GM18511 (cell line): ENCODE data around the gene PYY.
"Not testable (repeated sequence)": the region's sequence is repeated elsewhere in the genome, so short reads cannot be mapped to it uniquely, and the experiment has no call there.

Source experiments
- ATAC-seq: cut with Tn5 transposase; IDR thresholded peaks from one replicate; pipeline ENCODE4 v1.9.1; 2021; ENCODE audit warnings: mild to moderate bottlenecking, moderate library complexity; ENCODE audit not compliant: unreplicated experiment

The PYY gene

DNA sequence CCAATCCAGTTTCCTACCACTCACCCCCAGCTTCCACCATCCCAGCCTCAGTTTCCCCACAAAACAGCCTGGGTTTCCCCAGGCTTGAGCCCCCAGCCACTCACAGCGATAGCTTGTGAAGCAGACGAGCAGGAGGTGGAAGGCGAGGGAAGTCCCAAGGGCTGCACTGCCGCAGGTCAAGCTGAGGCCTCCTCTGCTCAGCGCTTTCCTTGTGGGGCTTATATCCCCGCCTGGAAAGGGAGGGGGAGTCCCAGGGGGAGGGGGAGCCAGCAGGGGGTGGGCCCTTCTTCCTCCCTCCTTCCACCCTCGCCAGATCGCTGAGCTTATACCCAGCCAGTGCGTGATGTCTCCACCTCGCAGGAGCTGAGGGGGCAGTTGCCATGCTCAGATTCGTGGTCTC, at the start of gene PYY:
TSS of gene PYY (minus strand) at position 195 of the 400 bp plus-strand sequence. CDS start 457 bp downstream, outside the sequence.
- ATAC-seq: no peak

DNA sequence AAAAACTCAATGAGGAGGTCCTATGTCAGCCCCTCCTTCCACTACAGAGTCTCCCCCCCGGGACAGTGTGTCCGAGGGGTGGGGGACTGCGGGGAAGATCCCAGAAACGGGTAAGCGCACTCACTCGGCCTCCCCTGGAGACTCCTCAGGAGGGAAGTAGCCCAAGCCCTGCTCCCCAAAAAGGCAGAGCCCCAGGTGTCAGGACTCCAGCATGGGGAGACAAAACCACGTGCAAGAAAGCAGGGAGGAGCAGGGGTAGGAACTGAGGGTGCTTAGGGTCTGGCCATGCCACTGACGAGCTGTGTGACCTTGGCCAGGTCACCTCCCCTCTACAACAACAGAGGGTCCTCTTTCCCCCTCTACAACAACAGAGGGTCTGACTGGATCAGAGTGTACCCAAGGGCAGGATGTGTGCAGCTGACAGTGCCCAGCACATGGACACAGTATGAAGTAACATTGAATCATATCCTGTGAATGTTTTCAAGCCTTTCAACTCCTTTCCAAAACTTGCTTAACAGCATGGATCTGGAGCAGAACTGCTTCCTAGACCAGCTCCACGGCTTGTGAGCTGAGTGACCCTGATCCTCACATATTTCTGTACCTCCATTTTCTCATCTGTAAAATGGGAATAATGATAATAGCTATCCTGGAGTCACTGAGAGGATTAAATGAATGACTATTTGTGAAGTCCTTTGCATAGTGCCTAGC, 48.6 kb upstream of the PYY start:
- no peak for ATAC-seq

DNA sequence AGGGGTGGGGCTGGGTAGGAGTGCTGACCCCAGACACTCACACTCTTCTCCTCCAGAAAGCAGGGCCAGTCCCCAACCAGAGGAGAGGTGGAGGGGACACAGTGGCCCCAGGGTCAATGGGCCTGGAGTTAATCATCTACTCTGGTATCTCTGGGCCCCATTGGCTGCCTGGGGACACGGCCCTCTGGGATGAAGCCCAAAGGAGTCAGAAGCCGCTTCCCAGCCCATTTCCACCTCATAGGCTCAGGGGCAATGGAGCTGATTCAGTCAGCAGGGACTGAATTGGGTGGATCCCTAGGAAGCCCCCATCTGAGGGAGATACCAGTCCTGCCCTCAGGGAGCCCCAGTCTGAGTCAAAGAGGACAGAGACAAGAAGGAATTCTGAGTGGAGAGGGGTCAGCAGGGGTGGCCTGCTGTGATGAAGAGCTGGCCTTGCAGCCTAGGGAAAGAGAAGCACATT, 47.8 kb upstream of the PYY start:
- ATAC-seq: no peak

DNA sequence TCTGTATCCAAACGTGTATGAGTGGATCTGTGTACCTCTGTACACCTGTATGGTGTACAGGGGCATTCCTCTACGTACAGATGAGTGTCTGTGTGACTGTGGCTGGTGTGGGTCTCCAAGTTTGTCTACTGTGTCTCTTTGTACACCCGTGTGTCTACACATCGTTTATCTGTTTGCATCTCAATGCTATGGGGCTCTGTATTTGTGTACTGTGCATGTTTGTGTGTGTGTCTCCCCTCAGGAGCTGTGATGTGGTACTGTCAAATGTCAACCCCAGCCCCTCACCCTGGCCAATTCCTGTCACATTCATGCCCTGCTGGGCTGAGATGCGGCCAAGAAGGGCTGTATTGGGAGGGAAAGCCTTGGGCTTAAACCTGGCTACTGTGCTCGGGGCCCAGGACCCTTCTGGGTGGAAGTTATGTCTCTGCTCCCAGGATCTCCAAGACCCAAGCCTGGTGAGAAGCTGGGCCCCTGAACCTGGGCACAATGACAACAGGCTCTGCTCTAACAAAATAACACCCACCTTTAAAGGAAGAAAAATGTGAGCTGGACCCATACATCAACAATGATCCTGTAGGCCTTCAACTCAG, 47.2 kb upstream of the PYY start:
- no peak for ATAC-seq

DNA sequence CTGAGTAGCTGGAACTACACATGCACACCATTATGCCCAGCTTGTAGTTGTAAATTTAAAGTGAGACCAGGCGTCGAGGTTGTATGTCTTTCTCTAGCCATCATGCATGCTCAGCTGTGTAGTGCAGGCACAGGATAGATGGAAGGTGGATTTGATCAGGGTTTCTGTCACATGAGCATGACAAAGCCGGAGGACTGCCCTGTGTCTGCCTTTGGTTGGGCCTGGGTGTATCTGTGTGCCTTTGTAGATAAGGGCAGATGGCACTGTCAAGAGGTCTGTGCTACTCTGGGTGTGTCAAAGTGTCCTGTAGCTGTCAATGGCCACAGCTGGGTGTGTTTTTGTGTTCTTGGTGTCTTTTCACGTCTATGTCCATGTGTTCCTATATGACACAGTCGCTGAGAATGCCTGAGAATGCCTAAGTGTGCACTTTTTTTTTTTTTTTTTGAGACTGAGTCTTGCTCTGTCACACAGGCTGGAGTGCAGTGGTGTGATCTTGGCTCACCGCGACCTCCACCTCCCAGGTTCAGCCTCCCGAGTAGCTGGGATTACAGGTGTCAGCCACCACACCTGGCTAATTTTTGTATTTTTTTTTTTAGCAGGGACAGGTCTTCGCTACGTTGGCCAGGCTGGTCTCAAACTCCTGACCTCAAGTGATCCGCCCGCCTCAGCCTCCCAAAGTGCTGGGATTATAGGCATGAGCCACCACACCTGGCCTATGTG, 46.6 kb upstream of the PYY start:
- ATAC-seq: no peak

DNA sequence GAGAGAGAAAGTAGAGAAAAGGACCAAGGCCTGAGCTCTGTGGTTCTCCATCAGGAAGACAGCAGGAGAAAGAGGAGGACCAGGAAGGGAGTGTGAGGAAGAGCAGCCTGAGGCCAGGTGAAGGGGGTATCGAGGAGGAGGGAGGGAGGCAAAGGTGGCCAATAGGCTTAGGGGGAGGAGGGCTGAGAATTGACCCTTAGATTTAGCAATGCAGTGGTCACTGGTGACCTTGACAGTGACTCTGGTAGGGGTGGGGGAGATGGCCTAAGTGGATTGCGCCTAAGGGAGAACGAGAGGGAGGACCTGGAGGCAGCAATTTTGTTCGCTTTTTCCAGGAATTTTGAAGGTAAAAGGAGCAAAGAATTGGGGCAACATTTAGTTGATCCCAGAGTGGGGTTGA, 45.3 kb upstream of the PYY start:
- ATAC-seq: no peak

DNA sequence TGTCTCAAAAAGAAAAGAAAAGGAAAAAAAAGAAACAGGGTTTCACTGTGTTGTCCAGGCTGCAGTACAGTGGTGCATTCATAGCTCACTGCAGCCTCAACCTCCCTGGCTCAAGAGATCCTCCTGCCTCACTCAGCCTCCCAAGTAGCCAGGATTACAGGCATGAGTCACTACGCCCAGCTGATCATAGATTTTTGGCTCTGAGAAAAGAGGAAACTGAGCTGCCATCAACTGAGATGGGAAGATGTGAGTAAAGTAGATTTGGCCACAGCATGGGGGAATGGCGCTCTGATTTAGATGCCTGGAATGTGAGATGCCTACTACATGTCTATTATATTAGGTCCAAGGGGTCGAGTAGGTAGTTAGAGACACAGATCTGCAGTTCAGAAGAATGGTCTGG, 44.8 kb upstream of the PYY start:
- ATAC-seq: no peak

DNA sequence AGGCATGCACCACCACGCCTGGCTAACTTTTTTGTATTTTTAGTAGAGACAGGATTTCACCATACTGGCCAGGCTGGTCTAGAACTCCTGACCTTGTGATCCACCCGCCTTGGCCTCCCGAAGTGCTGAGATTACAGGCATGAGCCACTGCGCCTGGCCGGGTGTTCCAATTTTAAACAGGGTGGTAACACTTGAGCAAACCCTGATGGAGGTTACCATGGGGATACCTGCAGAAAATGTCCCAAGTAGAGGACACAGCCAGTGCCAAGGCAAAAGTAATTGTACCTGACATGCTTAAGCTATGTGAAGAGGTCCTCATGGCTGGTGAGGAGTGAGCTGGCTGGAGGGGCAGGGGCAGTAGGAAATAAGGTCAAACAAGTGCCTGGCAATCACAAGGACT, 43.4 kb upstream of the PYY start:
- not testable (repeated sequence) for ATAC-seq

DNA sequence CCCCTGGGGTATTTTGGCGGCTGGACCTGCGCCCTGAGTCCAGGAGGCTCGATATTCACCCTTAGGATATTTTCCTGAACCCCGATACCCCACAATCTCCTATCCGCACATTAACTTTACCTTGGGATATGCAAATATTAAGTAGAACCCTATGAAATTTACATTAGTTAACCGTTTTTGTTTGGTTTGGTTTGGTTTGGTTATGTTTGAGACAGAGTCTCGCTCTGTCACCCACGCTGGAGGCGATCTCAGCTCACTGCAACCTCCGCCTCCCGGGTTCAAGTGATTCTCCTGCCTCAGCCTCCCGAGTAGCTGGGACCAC, 41.4 kb upstream of the PYY start:
- ATAC-seq: no peak

DNA sequence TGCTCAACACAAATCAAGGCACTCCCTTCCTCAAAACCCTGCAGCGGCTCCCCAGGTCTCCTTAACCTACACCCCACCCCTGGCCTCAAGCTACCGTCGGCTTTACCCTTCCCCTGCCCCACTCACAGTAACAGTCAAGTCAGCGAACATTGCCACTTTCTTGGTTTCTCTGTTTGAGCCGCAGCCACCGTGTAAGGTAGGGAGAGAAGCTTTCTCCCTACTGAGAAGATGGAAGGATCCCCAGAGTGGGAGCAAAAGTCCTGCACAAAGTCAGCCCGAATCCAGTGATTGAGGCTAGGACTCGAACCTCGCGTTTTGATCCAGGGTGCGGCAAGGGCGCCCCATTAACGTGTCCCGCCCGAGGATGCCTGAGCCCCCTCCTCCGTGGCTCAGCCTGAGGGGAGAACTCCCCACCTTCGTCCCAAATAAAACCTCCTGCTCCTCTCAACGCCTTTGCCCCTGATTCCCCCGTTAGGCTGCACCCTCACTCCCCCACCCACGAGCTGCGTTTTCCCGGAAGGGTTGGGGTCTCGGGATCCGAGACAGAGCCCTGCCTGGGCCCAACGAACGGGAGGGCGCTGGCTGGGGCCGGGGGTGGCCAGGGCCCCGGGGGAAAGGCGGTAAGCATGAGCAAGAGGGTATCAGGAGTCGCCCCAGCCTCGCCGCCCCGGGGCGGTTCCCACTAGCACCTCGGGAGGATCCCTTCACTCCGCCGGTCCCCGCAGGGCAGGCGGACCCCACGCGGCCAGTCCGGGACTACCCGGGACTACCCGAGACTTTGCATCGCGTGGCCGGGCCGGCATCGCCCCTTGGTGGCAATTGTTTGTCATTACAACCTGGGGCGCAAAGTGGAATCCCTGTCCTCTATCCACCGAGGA, 40.8 kb upstream of the PYY start:
- no peak for ATAC-seq

DNA sequence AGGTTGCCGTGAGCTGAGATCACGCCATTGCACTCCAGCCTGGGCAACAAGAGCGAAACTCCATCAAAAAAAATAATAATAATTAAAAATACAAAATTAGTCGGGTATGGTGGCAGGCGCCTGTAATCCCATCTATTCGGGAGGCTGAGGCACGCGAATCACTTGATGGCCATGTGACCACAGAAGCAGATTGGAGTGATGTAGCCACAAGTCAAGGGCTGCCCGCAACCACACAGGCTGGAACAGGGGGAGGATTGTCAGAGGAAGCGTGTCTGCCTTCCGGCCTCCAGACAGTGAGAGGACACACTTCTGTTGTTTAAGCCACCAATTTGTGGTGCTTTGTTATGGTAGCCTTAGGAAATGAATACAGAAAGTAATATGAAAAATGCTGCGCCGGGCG, 38.9 kb upstream of the PYY start:
- ATAC-seq: no peak

DNA sequence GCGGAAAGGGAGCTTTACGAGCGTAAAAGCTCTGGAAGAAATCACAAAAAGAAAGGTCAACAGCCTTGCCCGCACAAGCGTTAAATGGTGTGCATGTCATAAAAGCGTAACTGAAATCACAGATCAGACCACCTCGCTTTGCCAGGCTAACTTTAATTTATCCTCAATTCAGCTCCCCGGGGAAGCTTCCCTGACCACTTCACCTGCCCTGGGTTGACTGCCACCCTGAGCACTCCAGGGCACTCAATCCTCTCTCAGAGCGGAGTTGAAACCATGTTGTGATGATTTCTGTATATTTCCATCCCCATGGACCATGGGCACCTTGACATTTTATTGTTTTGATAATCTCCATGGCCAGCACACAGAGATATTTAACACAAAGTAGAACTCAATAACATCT, 34.6 kb upstream of the PYY start:
- ATAC-seq: no peak

DNA sequence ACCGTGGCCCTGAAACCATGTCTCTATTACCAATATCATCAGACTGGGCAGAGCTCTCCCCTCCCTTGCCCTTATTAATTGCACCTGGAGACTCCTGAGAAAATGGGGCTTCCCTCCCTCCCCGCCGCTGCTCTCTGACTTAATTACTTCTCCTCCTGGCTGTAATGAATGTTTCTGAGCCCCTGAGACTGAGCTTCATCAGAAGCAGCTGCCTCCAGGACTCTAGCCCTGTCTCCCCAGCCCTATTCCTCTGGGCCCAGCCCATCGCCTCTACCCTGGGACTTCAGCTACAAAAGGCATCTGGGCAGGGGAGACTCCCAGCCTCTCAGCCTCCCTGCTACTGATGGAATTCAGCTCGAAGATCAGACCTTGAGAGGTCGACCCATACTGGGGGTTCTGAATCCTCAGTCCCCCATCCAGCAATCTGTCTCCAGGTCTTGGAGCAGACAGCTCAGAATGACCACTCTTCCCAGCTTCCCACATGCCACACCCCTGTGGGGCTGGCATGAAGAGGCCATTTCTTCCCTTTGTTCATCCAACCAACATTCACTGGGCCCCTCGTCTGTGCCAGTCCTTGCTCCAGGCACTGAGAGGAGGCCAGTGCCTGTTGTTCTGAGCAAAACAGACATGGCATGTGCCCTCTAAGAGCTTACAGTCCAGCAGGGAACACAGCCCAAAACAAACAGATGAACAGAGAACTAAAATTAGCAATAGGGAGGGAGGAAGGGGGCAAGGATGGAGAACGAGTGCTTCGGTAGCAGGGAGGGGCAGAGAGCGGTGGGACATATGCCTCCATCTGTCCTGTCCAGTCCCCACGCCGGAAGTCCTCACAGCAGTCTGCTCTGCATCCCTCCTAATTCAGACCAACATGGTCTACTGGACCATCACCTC, 33.6 kb upstream of the PYY start:
- ATAC-seq: no peak

DNA sequence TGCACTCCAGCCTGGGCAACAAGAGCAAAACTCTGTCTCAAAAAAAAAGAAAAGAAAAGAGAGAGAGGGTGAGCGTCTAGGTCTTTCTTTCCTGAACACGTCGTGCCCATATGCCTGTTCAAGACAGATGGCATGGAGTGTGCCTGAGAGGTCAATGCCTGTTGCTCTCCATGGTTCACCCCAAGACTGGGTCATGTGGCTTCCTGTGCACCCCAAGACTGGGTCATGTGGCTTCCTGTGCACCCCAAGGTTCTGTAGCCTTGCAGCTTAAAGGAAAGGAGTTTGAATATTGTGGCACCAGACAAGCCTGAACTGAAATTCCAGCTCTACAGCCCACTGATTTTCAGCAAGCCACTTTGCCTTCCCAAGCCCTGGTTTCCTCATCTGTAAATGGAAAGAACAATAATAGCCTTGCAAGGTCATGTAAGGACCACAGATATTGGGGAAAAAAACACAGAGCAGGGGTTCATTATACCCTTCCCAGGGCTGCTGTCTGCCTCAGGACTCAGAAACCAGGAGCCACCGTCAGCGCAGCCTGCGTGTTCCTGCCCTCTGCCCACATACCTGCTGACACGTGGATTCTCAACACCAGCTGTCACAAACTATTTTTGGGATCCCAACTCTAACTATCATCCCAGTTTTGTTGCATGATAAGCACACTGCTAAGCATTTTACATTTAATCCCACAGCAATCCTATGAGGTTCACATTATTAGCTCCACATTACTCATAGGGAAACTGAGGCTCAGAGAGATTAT, 32.7 kb upstream of the PYY start:
- ATAC-seq: no peak

DNA sequence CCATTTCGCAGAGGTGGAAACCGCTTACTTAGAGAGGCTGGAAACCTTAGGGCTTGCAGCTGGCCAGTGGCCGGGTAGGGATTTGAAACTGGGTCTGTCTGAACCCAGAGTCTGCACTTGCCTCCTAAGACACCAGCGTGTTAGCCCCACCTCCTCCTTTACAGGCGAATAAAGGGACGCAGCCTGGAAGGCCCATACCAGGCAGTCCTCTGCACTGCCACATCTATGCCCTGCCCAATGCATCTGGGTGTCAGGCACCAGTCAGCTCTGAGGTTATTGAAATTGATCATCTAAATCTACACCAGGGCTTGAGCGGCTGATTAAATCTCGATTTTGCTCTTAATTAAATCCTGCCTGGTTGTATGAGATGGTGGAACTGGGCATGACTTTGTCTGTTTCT, 30.8 kb upstream of the PYY start:
- ATAC-seq: no peak

DNA sequence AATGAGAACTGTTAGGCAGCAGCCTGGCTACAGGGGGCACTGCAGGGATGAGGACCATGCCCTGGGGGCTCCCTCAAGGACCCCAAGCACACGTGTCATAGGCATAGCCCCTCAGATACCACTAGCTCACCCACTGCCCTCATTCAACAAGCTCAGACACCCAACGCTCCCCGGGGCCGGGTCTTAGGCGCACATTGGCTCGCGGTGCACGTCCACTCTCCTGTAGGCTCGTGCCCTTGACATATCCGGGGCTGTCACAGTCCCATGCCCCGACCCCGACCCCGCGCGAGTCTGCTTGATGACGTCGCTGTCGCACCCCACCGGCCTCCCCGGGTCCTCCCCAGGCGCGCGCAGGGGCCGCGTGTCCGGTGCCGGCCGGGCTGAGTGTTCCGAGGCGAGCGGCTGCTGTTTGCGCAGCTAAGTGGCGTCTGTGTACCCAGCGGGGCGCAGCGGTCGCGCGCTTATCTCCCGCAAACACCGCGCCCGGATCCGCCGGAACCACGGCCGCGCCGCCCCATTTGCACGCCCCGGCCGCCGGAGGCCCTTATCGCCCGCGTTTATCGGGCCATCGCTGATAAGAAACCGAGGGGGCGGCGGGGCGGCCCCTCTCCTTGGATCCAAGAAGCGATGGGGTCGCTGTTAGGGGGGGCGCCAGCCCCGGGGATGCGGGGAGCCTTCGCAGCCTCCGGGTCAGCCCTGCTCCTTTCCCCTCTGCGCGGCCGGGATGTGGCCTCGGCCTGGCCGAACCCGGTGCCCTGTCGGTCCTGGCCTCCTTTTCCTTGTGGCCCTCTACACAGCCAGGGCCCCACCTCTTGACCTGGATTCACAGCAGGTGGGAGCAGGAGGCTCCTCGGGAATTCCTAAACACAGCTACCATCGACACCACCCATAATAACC, 30.0 kb upstream of the PYY start:
- ATAC-seq: no peak

DNA sequence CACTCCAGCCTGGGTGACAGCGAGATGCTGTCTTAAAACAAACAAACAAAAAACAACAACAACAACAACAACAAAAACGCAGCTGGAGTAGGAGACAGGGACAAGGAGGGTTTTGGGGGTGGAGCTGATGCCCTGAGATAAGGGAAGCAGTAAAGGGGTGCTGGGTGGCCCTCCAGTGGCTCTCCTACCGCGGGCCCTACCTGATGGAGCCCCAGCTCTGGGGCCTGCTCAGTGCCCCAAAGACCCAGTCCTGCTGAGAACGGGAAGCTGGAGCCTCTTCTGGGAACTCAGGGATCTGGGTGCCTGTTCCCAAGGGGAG, 29.4 kb upstream of the PYY start:
- ATAC-seq: no peak

DNA sequence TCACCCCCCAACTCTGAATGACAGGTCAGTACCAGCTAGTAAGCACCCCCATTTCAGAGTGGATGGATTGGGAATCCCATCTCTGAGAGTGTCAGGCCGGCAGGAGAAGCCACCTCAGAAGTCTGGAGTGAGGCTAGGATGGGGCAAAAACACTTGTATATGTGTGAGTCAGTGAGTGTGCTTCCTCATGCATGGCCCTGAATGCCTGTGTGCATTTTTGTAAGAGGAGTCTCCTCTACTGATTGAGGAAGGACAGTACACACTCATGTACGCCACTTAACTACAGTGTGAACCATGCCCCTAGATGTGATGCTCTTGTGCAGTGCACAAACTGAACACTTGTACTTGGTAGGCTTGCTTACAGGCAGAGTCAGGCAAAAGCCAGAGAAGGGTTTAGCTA, 28.4 kb upstream of the PYY start:
- ATAC-seq: no peak

DNA sequence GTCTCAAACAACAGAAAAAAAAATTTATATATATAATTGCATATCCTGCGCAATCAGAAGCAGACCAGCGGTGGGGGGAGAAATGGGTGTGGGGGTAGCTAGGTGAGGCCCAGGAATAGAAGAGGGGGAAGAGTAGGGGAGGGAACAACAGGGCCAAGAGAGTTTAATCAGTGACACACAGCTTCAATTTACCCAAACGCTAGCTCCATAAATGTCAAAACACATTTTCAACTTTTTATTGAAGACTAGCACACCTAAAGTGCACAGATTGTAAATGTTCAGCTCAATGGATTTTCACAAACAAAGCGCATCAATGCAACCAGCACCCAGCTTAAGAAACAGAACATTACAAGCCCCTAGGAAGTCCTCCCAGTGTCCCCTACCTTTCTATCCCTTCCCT, 25.9 kb upstream of the PYY start:
- ATAC-seq: no peak
